NAMALWA (cell line): Measurements from ENCODE around the gene TIMM22.

ENCODE experiments used
- DNase-seq: peaks from one replicate; pipeline ENCODE4 v3.0.0-alpha.2; 2015; ENCODE audit warnings: low spot score

The TIMM22 gene

GRCh38 chr17:1002771-1003555, 6.0 kb downstream of the TIMM22 start:
- DNase-seq: no peak

- DNase-seq: no peak
These were observed 6.7 kb downstream of the TIMM22 start for GRCh38 chr17:1003633-1003971.

GRCh38 chr17:1003972-1004768, 7.2 kb downstream of the TIMM22 start:
- no peak for DNase-seq

- no peak for DNase-seq
These were observed 7.9 kb downstream of the TIMM22 start for GRCh38 chr17:1004769-1005295.

- no peak for DNase-seq
These were observed 8.5 kb downstream of the TIMM22 start for GRCh38 chr17:1005361-1005946.

- DNase-seq: no peak
These were observed 9.1 kb downstream of the TIMM22 start for GRCh38 chr17:1006054-1006453.

GRCh38 chr17:1007310-1008007, 10.5 kb downstream of the TIMM22 start:
- DNase-seq: no peak

GRCh38 chr17:1008008-1008761, 11.3 kb downstream of the TIMM22 start:
- no peak for DNase-seq

GRCh38 chr17:1009229-1010085, 12.5 kb downstream of the TIMM22 start:
- no peak for DNase-seq

GRCh38 chr17:1010086-1010450, 13.1 kb downstream of the TIMM22 start:
- DNase-seq: no peak

GRCh38 chr17:1010586-1010985, 13.7 kb downstream of the TIMM22 start:
- DNase-seq: no peak

GRCh38 chr17:1011138-1011537, 14.2 kb downstream of the TIMM22 start:
- no peak for DNase-seq

- DNase-seq: no peak
These were observed 15.1 kb downstream of the TIMM22 start for GRCh38 chr17:1011760-1012735.

- DNase-seq: no peak
These were observed 16.1 kb downstream of the TIMM22 start for GRCh38 chr17:1012823-1013728.

GRCh38 chr17:1013729-1014090, 16.8 kb downstream of the TIMM22 start:
- DNase-seq: no peak

GRCh38 chr17:1018547-1018946, 21.6 kb downstream of the TIMM22 start:
- no peak for DNase-seq

- DNase-seq: no peak
These were observed 22.5 kb downstream of the TIMM22 start for GRCh38 chr17:1019451-1019850.

GRCh38 chr17:1021147-1021546, 24.2 kb downstream of the TIMM22 start:
- DNase-seq: no peak
